ENCODE data around the gene PLXDC2.

DNA sequence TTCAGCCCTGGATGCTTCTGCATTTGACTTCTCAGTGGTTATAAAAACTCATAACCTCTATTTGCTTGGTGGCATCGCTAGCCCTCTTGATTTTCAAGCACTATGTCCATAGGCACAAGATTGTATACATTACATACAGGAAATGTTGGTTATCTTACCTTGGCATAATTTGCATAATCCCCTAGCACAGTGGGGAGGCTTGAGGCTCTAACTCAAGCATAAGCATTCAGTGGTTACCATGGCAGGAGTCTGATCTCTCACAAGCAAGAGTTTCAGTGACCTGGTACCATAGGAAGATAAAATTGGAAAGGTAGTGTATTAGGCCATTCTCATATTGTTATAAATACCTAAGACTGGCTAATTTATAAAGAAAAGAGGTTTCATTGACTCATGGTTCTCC lies 121.8 kb downstream of the PLXDC2 start:
- TF ChIP-seq POLR2A (IDR thresholded peaks at IDR 0.05; ENCODE audit: low read depth, low read length) (no peak), TAF1 (IDR thresholded peaks at IDR 0.05; ENCODE audit: low read depth, low read length) (no peak), POLR2AphosphoS5 (IDR thresholded peaks at IDR 0.05; ENCODE audit: low read depth, low read length) (no peak), POU2F2 (IDR thresholded peaks at IDR 0.05; ENCODE audit: low read depth, low read length) (no peak)
